Measurements from ENCODE around the gene ASPN.

Gene ASPN

GRCh38 chr9:92503156-92503555 is 20.9 kb upstream of the ASPN start:
- DNase-seq = no peak

- no peak for DNase-seq
Measured at GRCh38 chr9:92501671-92502393, 19.5 kb upstream of the ASPN start.

- DNase-seq = no peak
Measured at GRCh38 chr9:92500725-92501124, 18.4 kb upstream of the ASPN start.

GRCh38 chr9:92499701-92500100 is 17.4 kb upstream of the ASPN start:
- no peak for DNase-seq

- DNase-seq = no peak
Measured at GRCh38 chr9:92496396-92497176, 14.3 kb upstream of the ASPN start.

GRCh38 chr9:92494856-92495255 is 12.6 kb upstream of the ASPN start:
- DNase-seq = no peak

GRCh38 chr9:92493749-92494387 is 11.6 kb upstream of the ASPN start:
- no peak for DNase-seq

GRCh38 chr9:92492781-92493401 is 10.6 kb upstream of the ASPN start:
- no peak for DNase-seq

- DNase-seq = no peak
Measured at GRCh38 chr9:92488681-92489550, 6.6 kb upstream of the ASPN start.

GRCh38 chr9:92486371-92486770 is 4.1 kb upstream of the ASPN start:
- DNase-seq = no peak

- no peak for DNase-seq
Measured at GRCh38 chr9:92484563-92484962, 2.3 kb upstream of the ASPN start.

- DNase-seq = no peak
Measured at GRCh38 chr9:92483627-92484545, 1.6 kb upstream of the ASPN start.

- DNase-seq = no peak
Measured at GRCh38 chr9:92482805-92483204, 499 bp upstream of the ASPN start.

- no peak for DNase-seq
Measured at GRCh38 chr9:92480986-92481633, 1.2 kb downstream of the ASPN start.

- DNase-seq = no peak
Measured at GRCh38 chr9:92480291-92480771, 2.0 kb downstream of the ASPN start.

GRCh38 chr9:92479346-92479745 is 3.0 kb downstream of the ASPN start:
- no peak for DNase-seq

- DNase-seq = no peak
Measured at GRCh38 chr9:92478783-92479182, 3.5 kb downstream of the ASPN start.

GRCh38 chr9:92476962-92477361 is 5.3 kb downstream of the ASPN start:
- DNase-seq = no peak

- DNase-seq = no peak
Measured at GRCh38 chr9:92474587-92474986, 7.7 kb downstream of the ASPN start.

GRCh38 chr9:92468206-92468605 is 14.1 kb downstream of the ASPN start:
- DNase-seq = no peak

GRCh38 chr9:92467511-92467910 is 14.8 kb downstream of the ASPN start:
- DNase-seq = no peak
